Breast epithelium (tissue), 3 donors: Measurements from ENCODE around the gene SHISA7.

Experiments used
- CTCF ChIP-seq, 3 donors: fragments of 450-650 bp; IDR thresholded peaks; one replicate each; pipeline ENCODE4 v1.5.1; 2016 to 2017; ENCODE audit warnings: antibody characterized with exemption in 3 of 3, mild to moderate bottlenecking in 3 of 3, moderate library complexity in 3 of 3
- POLR2A ChIP-seq: fragments of 450-650 bp; IDR thresholded peaks from one replicate; pipeline ENCODE4 v1.6.1; 2016; ENCODE audit warnings: antibody characterized with exemption, mild to moderate bottlenecking, moderate library complexity
- POLR2AphosphoS5 ChIP-seq, 3 donors: sonication (generic); formaldehyde crosslinking; IDR thresholded peaks; one replicate each; pipeline ENCODE4 v1.6.1; 2017; ENCODE audit warnings: antibody characterized with exemption in 3 of 3

DNA sequence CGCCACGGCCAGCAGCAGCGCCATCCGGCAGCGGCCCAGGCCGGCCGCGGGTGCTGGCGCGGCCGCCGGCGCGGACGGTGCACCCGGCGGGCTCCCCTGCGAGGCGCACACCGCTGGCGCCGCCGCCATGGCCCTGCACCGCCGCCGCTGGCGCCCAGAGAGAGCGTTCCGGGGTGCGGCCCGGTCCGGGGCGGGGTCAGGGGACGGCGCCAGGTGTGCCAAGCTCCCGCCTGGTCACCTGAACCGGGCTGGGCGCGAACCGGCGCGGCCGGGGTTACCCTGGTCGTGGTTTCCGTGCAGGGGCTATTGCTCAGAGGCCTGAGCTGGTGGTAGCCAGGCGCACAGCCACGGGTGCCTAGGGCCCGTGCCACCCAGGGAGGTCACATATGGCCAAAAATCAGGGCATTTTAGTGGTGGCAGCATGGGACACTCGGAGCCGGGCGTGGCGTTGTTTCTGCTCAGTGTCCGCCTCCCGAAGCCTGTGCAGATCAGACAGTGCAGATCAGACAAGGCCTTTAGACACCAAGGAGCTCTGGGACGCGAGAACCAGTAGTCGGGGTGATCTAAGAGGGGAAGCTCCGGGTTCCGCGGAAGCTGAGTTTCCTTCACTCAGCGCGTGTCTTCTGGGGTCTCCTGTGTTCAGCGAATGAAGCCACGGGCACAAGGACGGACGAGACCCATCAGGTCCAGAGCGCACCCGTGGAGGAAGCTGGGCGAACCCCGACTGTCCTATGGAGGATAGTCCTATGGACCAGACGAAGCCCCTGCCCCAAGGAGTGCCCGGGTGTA lies 58.8 kb downstream of the SHISA7 start, which contains the start of gene TMEM238:
- TF ChIP-seq CTCF (IDR thresholded peaks at IDR 0.05) (no peak), POLR2A (no peak), POLR2AphosphoS5 (IDR thresholded peaks at IDR 0.05) (no peak)
